ENCODE results near the gene RPP30. TPM values are rescaled to one million over a fixed set of nuclear protein-coding genes. Genes with fewer than 3 reads are reported as not detected.
"Not testable (repeated sequence)": the region's sequence is repeated elsewhere in the genome, so short reads cannot be mapped to it uniquely, and the experiment has no call there.

RPP30 gene
- total RNA-seq, 1 donor from 2014 or later, result 31.5 TPM

DNA sequence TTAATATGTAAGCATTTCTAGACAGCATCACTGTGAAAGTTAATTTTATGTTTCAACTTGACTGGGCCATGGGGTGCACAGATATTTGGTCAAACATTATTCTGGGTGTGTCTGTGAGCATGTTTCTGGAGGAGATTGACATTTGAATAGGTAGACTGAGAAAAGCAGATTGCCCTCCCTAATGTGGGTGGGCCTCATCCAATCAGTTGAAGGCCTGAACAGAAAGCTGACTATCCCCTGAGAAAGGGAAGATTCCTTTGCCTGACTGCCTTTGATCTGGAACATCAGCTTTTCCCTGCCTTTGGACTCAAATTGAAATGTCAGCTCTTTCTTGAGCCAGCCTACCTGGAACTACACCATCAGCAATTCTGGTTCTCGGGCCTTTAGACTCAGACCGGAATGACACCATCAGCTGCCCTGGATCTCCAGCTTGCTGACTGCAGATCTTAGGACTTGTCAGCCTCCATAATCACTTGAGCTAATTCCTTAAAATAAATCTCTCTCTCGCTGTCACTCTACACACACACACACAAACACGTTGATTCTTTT, 5.7 kb upstream of the RPP30 start:
- peaks cover 2% of the 10 kb centered on the region for H3K4me1 Mint-ChIP-seq (ENCODE audit: low read depth, unreplicated experiment)
- H3K9me3 Mint-ChIP-seq (ENCODE audit: unreplicated experiment), result peaks cover 2% of the 10 kb centered on the region
- no peak overlapping the region for H3K4me3 Mint-ChIP-seq (ENCODE audit: unreplicated experiment)
- no peak for DNase-seq
- TF ChIP-seq, protein P1, sequence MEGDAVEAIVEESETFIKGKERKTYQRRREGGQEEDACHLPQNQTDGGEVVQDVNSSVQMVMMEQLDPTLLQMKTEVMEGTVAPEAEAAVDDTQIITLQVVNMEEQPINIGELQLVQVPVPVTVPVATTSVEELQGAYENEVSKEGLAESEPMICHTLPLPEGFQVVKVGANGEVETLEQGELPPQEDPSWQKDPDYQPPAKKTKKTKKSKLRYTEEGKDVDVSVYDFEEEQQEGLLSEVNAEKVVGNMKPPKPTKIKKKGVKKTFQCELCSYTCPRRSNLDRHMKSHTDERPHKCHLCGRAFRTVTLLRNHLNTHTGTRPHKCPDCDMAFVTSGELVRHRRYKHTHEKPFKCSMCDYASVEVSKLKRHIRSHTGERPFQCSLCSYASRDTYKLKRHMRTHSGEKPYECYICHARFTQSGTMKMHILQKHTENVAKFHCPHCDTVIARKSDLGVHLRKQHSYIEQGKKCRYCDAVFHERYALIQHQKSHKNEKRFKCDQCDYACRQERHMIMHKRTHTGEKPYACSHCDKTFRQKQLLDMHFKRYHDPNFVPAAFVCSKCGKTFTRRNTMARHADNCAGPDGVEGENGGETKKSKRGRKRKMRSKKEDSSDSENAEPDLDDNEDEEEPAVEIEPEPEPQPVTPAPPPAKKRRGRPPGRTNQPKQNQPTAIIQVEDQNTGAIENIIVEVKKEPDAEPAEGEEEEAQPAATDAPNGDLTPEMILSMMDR (IDR thresholded peaks at IDR 0.05; ENCODE audit: partially characterized antibody, unreplicated experiment), result no peak
- no peak overlapping the region for H3K27ac Mint-ChIP-seq (ENCODE audit: unreplicated experiment)
- no peaks in the 10 kb centered on the region for H3K36me3 Mint-ChIP-seq (ENCODE audit: unreplicated experiment)
- peaks cover 2% of the 10 kb centered on the region for H3K27me3 Mint-ChIP-seq (ENCODE audit: unreplicated experiment)

DNA sequence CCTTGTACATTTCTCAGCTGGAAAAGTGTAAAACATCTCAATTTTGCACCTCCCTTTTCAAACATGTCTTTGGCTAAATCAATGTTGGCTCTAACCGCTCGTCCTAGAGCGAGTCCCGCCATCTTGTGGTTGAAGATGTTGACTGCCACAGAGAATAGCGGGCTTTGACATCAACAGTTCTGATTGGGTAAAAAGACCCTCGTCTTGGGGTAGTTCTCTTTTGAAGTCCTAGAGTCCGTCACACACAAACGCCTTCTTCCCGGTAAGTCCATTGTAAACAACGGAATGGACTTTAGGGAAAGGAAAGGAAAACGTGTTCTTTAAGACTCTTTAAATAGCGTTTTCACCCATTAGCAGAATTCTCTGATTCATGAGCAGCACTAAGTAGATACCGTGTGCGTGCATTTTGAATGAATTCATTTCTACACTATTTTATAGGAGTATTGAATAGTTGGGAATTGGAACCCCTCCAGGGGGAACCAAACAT, 452 bp upstream of the RPP30 start:
- Mint-ChIP-seq H3K27me3 (ENCODE audit: unreplicated experiment) (peaks cover 2% of the 10 kb centered on the region), H3K36me3 (ENCODE audit: unreplicated experiment) (no peaks in the 10 kb centered on the region), H3K9me3 (ENCODE audit: unreplicated experiment) (peaks cover 3% of the 10 kb centered on the region), H3K4me1 (ENCODE audit: low read depth, unreplicated experiment) (peaks cover 10% of the 10 kb centered on the region), H3K27ac (ENCODE audit: unreplicated experiment) (no peak overlapping the region), H3K4me3 (ENCODE audit: unreplicated experiment) (peak overlapping the region; percentile 99)
- TF ChIP-seq, protein P1 (IDR thresholded peaks at IDR 0.05; ENCODE audit: partially characterized antibody, unreplicated experiment), result peak; percentile 61
- peak; percentile 61 for DNase-seq

DNA sequence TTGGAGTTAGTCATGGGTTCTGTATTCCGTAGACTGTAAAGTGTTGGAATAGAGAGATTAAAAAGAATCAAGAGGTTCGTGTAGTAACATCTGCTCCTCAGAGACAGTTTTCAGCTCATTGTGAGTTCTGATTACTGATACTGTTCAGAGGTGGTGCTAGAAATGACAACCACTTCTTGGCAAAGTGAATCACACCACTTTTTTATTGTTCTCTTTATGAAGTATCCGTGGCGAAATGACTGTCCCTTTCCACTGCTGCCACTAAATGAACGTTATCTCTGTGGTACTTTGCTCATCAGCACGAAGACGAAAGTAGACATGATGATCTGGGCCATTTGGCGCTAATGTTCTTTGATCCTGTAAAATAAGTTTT, 860 bp downstream of the RPP30 start:
- Mint-ChIP-seq H3K36me3 (ENCODE audit: unreplicated experiment) (no peaks in the 10 kb centered on the region), H3K4me3 (ENCODE audit: unreplicated experiment) (peak overlapping the region; percentile 99), H3K4me1 (ENCODE audit: low read depth, unreplicated experiment) (peaks cover 10% of the 10 kb centered on the region), H3K27me3 (ENCODE audit: unreplicated experiment) (peaks cover 2% of the 10 kb centered on the region), H3K27ac (ENCODE audit: unreplicated experiment) (peak overlapping the region; percentile 89), H3K9me3 (ENCODE audit: unreplicated experiment) (peaks cover 3% of the 10 kb centered on the region)
- TF ChIP-seq, protein P1 (IDR thresholded peaks at IDR 0.05; ENCODE audit: partially characterized antibody, unreplicated experiment), result no peak
- DNase-seq, result no peak

DNA sequence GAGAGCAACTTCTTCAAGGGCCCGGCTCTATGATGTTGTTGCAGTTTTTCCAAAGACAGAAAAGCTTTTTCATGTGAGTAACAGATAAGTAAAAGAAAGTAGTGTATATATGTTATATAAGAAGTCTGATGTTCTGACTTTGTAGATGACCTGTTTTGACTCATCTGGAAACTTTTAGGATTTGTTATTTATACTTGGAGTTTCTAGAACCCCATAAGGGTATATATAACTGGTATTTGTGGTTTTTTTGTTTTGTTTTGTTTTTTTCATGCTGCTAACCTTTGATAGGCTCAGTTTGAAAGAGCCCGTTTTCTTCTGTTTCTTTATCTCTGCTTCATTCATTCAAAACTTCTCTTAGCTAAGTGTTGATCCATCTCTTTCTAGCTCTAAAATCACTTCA, 7.3 kb downstream of the RPP30 start:
- Mint-ChIP-seq H3K9me3 (ENCODE audit: unreplicated experiment) (no peaks in the 10 kb centered on the region), H3K36me3 (ENCODE audit: unreplicated experiment) (no peaks in the 10 kb centered on the region), H3K27me3 (ENCODE audit: unreplicated experiment) (no peaks in the 10 kb centered on the region), H3K4me3 (ENCODE audit: unreplicated experiment) (no peak overlapping the region), H3K4me1 (ENCODE audit: low read depth, unreplicated experiment) (no peaks in the 10 kb centered on the region), H3K27ac (ENCODE audit: unreplicated experiment) (no peak overlapping the region)
- DNase-seq, result no peak
- TF ChIP-seq, protein P1 (IDR thresholded peaks at IDR 0.05; ENCODE audit: partially characterized antibody, unreplicated experiment), result no peak

DNA sequence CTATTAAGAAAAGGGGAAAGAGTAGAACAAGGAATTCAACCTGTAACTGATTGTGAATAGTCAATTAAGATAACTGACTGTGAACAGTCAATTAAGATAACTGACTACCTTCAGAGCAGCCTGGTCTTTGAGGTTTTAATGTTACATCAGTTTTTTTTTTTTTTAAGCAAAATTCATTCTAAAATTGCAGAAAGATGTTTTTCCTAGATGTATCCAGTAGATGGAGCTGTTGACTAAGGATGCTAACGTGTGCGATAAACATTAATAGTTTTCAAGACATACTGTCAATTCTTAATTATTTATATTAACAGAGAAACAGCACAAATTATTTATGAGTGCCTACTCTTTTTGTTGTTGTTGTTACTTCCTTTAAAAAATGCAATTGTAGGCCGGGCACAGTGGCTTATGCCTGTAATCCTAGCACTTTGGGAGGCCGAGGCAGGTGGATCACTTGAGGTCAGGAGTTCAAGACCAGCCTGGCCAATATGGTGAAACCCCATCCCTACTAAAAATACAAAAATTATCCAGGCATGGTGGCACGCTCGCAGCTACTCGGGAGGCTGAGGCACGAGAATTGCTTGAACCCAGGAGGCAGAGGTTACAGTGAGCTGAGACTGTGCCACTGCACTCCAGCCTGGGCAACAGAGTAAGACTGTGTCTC, 8.4 kb downstream of the RPP30 start:
- not testable (repeated sequence) for H3K27me3 Mint-ChIP-seq (ENCODE audit: unreplicated experiment); H3K4me1 Mint-ChIP-seq (ENCODE audit: low read depth, unreplicated experiment); H3K27ac Mint-ChIP-seq (ENCODE audit: unreplicated experiment); H3K4me3 Mint-ChIP-seq (ENCODE audit: unreplicated experiment); H3K9me3 Mint-ChIP-seq (ENCODE audit: unreplicated experiment); DNase-seq; H3K36me3 Mint-ChIP-seq (ENCODE audit: unreplicated experiment)
- TF ChIP-seq, protein P1 (IDR thresholded peaks at IDR 0.05; ENCODE audit: partially characterized antibody, unreplicated experiment), result peak; percentile 83

Data from glutamatergic neuron (in vitro differentiated cells).